Uterus (tissue), 2 donors: ENCODE results near the gene EXOC1L.

ENCODE experiments used
- POLR2A ChIP-seq, 2 donors: fragments of 450-650 bp; IDR thresholded peaks; one replicate each; pipeline ENCODE4 v1.6.1; 2016; ENCODE audit warnings: antibody characterized with exemption in 2 of 2, mild to moderate bottlenecking in 1 of 2, moderate library complexity in 1 of 2
- TF ChIP-seq, protein P1 (sequence below), 4 experiments: fragments of 200-600 bp in 2 of 4; fragments of 450-650 bp in 2 of 4; sonication (generic) in 2 of 4; IDR thresholded peaks; one replicate each; pipeline ENCODE4 v1.5.1; 2016 to 2019; ENCODE audit warnings: antibody characterized with exemption in 4 of 4, mild to moderate bottlenecking in 2 of 4, moderate library complexity in 1 of 4

DNA sequence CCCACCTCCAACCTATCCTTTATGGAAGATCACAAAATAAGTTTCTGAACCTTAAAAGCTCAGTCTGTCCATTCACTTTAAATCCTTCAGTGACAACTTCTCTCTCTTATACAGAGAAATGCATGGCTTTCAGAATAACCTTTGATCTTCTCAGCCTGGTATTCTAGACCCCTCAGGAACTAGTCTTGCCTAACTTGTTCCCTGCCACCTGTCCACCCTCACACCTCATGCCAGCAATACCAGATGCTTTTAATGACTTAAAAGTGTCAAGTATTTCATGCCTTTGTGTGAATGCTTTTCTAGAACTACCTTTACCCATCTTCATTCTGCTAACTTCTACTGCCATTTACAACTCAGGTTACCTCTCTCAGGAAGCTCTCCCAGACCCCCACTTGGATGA is 7.4 kb downstream of the EXOC1L start:
- TF ChIP-seq, protein P1, sequence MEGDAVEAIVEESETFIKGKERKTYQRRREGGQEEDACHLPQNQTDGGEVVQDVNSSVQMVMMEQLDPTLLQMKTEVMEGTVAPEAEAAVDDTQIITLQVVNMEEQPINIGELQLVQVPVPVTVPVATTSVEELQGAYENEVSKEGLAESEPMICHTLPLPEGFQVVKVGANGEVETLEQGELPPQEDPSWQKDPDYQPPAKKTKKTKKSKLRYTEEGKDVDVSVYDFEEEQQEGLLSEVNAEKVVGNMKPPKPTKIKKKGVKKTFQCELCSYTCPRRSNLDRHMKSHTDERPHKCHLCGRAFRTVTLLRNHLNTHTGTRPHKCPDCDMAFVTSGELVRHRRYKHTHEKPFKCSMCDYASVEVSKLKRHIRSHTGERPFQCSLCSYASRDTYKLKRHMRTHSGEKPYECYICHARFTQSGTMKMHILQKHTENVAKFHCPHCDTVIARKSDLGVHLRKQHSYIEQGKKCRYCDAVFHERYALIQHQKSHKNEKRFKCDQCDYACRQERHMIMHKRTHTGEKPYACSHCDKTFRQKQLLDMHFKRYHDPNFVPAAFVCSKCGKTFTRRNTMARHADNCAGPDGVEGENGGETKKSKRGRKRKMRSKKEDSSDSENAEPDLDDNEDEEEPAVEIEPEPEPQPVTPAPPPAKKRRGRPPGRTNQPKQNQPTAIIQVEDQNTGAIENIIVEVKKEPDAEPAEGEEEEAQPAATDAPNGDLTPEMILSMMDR (IDR thresholded peaks at IDR 0.05) = no peak
- TF ChIP-seq POLR2A (IDR thresholded peaks at IDR 0.05) = no peak
